Glomerular endothelial cell (primary cell): ENCODE measurements around the gene BOK. TPM values are rescaled to one million over a fixed set of nuclear protein-coding genes. Genes with fewer than 3 reads are reported as not detected.
"Not testable (repeated sequence)": the region's sequence is repeated elsewhere in the genome, so short reads cannot be mapped to it uniquely, and the experiment has no call there.

Experiments used
- DNase-seq: peaks from one replicate; pipeline ENCODE4 v3.0.0-alpha.2; 2011; ENCODE audit warnings: low read depth, low spot score; ENCODE audit errors: extremely low read depth
- total RNA-seq: library from RNA; depleted of rRNA; stranded (reverse); fragments of >200 nt; gene quantifications from 2 replicates; pipeline ENCODE4 v1.2.3, GENCODE V29; 2015

BOK gene, protein sequence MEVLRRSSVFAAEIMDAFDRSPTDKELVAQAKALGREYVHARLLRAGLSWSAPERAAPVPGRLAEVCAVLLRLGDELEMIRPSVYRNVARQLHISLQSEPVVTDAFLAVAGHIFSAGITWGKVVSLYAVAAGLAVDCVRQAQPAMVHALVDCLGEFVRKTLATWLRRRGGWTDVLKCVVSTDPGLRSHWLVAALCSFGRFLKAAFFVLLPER
- total RNA-seq: 99.5 and 117 TPM in 2 replicates

DNA sequence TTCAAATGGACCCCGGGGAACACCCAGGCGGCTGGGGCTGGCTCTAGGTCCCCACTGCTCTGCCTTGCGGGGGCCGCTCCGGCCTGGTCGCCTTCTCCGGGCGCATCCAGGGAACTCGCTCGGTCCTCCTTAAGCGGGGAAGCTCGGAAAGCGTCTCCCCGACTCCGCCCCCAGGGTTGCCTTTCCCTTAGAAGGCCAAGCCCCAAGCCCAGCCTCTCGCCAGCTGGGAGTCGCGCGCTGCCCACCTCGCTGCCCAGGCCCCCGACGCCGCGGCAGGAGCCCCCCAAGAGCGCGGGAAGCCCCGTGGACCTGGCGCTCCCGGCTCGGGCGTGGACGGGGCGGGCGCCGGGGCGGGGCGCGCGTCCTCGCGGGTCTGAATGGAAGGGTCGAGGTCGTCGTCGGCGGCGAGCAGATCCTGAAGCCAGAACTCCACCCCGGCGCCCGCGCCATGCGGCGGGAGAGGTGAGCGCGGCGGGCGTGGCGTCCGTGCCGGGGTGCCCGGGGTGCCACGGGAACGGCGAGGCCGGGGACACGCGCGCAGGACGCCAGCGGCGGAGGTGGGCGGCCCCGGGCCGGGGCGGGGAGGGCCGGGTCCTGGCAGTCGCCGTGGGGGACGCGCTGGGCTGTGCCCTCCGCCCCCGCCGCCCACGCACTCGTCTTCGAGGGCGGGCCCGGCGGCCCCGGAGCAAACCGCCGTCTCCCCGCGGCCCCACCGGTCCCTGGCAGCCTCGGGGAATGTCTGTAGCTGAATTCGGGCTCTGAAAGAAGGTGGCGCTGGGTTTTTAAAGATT is at the start of gene BOK:
Gene BOK, plus strand, starts transcription at position 214 of the 791 bp plus-strand sequence. CDS start 739 bp downstream, outside the sequence.
- DNase-seq: no peak

DNA sequence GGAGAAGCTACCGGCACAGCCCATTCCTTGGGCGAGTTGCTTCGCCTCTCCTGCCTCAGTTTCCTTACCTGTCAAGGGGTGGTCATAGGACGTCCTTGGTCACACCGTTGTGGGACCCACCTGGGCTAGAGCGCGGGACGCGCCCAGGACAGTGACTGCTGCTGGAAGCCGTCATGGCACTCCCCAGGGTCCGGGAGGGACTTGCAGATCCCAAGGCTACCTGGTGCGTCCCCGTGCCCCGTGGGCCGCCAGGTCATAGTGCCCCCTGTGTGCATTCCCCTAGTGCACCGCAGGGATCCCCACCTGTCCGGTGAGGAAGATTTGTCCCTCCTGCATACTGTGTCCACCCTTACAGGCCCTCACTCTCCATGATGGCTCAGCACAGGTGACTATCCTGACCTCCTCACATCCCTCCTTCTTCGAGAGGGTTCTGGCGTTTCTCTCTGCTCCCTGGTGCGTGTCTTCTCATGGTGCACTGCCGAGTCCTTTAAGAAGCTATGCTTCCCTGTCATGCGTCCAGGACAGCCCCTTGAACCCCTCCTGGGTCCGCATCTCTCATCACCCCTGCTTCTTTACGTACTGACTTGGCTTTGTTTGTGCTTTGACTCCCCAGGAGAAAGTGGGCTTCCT is 49.3 kb upstream of the BOK start:
- DNase-seq: no peak

DNA sequence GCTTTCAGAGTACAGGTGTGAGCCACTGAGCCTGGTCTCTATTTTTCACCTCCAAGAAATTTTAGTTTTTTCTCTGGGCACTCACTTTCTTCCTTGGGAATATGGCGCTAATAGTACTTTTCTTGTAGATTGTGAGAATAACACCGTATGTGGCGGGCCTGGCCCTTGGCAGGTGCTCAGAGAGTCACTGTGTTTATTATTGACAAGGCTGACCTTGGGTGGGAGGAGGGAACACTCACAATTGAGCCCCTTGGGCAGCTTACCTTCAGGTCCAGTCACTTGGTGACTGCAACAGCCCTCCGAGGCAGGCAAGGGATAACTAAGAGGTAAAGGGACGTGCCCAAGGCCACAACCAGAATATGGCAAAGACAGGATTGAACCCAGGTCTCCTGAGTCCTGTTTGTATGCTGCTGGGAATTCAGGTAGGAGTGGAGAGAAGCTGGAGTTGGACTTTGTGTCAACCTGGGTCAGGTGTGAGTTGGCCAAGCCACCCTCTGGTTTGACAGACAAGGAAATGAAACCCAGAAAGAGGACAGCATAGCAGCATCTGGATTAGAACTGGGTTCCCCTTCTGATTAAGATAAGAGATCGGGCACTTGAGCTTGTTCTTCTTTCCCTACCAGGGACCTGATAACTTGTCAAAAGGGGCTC is 47.3 kb upstream of the BOK start:
- DNase-seq: no peak

DNA sequence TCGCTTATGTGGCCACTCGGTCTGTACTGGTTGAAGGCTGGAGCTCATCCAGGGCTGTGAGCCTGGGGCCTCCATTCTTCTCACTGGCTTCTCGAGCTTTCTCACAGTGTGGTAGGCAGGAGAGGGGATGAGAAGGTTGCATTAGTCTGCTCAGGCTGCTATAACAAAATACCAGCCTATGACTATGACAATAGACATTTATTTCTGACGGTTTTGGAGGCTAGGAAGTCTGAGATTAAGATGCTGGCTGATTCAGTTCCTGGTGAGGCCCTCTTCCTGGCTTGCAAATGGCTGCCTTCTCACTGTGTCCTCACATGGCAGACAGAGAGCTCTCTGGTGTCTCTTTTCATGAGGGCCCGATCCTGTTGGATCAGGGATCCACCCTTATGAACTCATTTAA is 44.0 kb upstream of the BOK start:
- no peak for DNase-seq

DNA sequence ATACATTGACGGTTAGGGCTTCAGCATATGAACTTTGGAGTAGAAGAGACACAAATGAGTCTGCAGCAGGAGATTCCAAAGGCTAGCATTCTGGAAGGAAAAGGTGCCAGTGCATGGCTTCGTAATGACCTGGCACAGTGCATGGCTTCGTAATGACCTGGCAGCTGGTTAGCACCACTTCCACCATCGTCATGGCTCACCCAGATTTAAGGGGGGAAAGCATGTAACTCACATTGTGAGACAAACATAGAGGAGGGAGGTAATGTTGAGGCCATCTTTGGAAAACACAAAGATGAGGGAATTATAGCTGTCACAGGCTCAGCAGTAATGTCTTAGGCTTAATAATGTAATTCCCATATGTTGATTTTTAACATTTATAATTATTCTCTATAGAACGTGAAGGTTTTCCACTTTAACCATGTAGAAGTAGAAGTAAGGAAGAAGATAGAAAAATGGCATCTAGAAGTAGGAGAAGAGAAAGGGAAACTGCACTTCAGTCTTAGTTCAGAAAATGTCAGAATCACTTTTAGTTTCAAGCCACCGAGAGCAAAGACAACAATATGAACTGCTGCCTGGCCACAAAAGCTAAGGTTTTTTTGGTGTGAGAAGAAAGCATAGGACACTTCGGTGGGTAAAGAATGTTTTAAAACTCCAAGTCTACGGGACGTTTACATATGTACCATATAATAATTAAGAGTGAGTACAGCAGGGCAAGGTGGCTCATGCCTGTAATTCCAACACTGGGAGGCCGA is 43.4 kb upstream of the BOK start:
- no peak for DNase-seq

DNA sequence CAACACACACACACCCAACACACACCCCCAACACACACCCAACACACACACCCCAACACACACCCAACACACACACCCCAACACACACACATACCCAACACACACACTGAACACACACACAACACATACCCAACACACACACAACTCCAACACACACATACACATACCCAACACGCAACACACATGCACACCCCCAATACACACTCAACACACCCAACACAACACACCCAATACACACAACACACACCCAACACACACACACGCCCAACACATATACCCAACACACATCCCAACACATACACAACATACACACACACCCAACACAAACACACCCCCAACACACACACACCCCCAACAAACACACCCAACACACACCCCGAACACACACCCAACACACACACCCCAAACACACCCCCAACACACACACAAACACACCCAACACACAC is 42.0 kb upstream of the BOK start:
- no peak for DNase-seq

DNA sequence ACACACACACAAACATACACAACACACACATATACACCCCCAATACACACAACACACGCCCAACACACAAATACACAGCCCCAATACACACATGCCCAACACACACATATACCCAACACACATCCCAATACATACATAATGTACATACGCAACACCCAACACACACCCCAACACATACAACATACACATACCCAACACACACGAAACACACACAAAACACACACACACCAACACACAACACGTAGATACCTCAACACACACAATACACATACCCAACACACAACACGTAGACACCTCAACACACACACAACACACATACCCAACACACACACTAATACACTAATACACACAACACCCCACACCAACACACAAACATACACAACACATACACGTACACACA is 41.2 kb upstream of the BOK start:
- DNase-seq: no peak

DNA sequence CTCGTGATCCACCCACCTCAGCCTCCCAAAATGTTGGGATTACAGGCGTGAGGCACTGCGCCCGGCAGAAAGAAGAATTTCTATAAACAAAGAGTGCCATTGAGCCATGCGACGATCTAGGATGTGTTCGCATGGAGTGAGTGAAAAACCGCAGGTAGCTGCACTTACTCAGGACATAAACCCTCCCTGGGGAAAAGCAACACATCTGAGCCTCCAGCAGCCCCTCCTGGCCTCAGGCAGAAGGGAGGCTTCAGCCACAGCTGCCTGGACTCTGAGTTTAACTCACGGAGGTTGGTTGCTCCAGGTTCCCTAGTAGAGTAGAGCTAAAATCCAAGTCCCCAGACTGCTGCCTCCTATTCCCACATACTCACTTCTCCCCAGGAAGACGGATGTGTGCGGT is 38.9 kb upstream of the BOK start:
- no peak for DNase-seq

DNA sequence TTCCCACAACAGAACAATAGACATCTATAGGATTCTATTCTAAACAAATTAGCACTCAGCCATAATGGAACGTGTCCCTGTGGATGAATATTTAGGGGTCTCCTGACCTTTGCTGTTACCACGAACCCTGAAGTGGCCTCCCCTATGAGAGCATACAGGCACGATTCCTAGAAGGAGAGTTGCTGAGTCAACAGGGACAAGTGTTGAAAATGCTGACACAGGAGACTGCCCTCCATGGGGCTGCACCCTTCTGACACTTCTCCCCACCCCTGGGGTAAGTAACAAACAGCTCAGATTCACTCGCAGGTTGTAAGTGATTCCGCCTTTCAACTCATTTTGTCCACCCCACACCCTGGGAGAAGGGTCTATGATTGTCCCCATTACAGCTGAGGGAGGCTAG is 36.1 kb upstream of the BOK start:
- DNase-seq: no peak

DNA sequence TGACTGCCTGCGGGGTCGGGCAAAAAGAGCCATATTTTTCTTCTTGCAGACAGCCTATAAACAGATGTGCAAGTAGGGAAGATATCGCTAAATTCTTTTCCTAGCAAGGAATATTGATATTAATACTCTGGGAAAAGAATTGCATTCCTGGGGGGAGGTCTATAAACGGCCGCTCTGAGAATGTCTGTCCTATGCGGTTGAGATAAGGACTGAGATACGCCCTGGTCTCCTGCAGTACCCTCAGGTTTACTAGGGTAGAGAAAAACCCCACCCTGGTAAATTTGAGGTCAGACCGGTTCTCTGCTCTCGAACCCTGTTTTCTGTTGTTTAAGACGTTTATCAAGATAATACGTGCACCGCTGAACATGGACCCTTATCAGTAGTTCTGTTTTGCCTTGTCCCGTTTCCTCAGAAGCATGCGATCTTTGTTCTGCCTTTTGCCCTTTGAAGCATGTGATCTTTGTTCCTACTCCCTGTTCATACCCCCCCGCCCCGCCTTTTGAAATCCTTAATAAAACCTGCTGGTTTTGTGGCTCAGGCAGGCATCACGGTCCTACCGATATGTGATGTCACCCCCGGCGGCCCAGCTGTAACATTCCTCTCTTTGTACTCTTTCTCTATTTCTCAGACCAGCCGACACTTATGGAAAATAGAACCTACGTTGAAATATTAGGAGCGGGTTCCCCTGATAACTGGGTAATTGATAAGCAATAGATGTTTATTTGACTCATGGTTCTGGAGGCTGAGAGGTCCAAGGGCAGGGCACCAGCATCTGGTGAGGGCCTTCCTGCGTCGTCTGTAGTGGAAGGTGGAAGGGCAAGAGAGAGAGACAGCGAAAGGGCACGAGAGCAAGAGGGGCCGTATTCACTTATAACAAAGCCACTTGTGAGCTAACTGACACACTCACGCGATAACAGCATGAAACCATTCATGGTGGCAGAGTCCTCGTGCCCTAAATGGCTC is 32.4 kb upstream of the BOK start:
- DNase-seq: not testable (repeated sequence)

DNA sequence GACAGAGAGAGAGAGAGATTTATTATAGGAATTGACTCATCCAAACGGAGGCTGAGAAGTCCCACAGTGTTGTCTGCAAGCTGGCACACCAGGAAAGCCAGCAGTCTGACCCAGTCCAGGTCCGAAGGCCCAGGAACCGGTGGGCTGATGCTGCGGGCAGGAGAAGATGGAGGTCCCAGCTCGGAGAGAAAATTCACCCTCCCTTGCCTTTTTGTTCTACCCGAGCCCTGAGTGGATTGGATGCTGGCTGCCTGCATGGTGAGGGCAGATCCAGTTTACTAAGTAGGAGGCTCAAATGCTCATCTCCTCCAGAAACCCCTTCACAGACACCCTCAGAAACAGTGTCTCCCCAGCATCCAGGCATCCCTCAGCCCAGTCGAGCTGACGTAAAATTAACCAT is 28.0 kb upstream of the BOK start:
- no peak for DNase-seq

DNA sequence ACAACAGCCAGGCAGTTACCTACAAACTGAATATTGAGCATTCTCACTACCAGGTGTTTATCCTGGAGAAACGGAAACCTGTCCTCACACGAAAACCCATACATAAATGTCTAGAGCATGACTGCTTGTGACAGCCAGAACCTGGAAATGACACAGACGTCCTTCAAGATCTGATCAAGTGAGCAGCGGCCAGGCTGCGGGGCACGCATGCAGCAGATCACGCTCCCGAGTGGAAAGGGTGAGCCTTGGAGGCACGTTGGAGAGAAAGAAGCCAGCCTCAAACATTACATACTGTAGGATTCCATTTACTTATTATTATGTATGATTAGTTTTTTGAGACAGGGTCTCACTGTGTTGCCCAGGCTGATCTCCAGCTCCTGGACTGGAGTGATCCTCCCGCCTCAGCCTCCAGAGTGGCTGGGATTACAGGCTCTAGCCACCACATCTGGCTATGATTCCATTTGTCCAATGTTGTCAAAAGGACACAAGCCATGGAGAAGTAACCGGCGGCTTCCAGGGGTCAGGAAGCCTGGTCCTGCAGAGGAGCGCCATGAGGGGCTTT is 27.3 kb upstream of the BOK start:
- DNase-seq: no peak

DNA sequence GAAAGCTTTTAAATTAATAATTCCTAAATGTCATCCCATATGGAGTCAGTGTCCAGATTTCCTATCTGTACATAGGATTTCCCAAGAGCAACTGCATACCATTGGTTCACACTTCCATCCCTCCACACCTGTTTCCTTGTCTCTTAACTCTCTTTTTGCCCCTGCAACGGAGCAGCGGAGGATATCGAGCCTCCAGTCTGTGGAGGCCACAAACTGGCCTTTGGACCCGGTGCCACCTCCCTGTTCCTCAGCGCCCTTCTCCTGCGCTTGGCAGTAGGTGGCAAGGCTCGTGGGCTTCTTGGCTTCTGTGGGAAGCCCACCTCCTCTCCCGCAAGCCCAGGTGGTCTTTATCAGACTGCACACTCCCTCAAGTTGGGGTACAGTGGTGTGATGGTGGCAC is 26.4 kb upstream of the BOK start:
- no peak for DNase-seq

DNA sequence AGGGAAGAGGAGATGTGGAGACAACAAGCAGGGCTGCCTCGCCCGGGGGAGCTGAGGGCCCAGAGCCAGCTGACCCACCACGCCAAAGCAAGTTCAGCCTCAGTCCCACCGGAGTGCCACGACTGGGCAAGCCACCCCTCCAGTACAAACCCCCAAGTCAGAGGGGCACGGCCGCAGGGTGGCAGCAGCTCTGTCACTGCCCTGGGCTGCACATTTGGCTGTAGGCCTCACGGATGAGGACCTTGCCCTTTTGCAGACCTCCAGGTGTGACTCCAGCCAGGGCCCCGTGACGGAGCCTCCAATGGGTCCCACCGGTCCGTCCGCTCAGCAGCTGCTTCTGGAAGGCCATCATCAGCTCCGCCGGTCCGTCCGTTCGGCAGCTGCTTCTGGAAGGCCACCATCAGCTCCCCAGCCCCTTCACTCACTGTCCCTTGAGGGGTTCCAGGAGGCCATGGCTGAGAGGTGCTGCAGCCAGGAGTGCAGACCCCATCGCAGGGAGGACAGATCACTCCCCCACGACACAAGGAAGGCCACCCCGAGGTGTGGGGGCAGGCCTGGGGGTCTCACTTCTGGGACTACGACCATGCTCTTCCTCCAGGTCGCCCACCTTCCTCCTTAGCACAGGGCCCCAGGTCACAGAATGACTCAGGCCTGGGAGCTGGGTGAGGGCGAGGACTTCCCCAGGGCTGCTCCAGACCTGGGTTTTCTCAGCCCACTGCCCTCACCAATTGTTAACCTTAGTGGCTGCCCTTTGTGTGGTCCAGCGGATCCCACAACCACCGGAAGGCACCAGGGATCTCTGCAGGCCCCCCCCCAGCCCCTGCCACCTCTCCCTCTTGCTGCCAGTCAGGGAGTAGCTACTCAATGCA is 25.6 kb upstream of the BOK start:
- no peak for DNase-seq

DNA sequence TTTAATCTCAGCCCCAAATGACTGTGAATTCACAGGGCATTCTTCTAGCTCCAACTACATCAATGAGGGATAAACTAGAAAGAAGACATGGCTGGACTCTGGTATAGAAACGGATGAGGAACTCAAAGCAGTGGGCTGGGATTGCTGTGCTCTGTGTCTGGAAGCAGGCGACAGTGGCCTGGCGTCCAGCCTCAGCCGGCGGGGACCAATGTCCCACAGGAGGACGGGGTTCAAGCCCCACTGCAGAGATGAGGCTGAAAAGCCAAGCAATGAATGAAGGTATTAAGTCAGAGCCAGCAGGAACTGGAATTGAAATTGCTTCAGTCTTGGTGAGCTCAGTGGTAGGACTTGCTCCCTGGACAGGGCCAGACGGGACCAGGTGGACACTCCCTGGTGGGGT is 24.3 kb upstream of the BOK start:
- no peak for DNase-seq

DNA sequence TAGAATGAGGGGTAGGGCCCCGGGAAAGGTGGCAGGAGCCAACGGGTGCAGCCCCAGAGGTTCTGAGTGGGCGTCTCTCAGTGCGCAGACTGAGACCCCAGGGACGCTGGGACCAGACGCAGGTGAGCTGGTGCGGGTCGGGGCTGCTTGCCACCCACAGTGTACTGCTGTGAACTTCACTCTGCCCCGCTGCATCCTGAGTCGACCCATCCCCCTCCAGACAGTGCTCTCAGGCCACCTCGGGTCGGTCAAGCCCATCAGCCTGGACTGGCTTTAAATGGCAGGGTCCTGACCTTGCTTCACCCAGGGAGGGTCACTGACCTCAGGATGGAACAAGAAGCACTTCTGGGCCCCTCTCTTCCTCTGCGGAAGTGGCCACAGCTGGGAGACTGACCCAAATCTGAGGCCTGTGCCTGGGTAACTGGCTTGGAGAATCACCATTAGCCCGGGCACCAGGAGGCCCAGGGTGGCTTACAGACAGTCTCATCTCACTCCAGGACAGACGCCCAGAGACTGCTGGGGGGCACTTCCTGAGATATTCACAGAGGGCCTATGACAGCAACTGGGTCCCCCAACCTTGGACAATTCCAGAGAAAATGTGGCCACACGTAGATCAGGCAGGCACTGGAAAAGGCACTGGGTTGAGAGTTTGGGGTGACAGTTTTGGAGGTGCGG is 23.7 kb upstream of the BOK start:
- no peak for DNase-seq

DNA sequence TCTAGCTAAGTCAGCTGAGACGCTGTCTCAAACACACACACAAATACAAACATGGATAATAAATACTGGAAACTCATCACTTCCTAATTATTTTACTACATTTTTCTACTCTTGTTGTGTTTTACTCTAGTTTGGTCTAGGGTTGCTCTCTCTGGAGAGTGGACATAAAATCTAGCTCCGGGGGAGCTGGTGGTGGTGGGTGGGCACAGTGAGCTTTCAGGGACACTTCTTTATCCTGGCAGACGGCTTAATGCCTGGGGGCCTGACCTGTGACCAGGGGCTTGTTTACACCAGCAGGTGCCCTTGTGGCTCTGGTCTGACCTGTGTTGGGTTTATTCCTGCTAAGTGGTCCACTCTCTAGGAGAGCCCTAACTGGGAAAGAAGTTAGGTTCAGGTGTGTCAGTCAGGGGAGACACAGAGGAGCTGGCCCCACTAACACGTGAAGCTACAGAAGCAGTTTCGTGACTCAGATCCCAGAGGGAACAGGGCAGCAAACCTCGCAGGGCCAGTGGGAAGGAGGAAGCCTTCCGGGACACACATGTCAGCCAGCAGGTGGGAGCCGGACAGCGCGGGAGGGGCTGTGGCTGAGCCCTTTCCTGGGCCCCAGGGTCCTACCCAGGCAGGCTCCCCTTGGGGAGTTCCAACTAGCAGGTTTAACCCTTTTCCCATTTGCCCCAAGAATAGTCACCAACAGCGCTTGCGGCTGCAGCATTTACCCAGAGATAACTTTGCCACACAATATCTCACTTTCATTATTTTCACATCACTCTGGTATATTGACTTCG is 22.5 kb upstream of the BOK start:
- no peak for DNase-seq
